Keratinocyte (primary cell): ENCODE results near the gene LY9. TPM values are rescaled to one million over a fixed set of nuclear protein-coding genes. Genes with fewer than 3 reads are reported as not detected.

Experiments
- DNase-seq: peaks from one replicate; pipeline ENCODE4 v3.0.0-alpha.2; 2011; ENCODE audit warnings: low read depth, missing footprints, low spot score
- FAIRE-seq: peaks from 2 replicates; lab custom pipeline; 2011; peaks lifted over from hg19 to GRCh38; lab: Jason Lieb, UNC
- H2AFZ ChIP-seq: 2 replicates; pipeline ENCODE4 v1.6.0; 2012; ENCODE audit warnings: low read length, control low read depth, inconsistent platforms; ENCODE audit not compliant: control insufficient read depth
- H3K27ac ChIP-seq: 2 replicates; pipeline ENCODE4 v1.5.1; 2011; ENCODE audit warnings: low read length; ENCODE audit not compliant: control insufficient read depth, insufficient read depth
- H3K27me3 ChIP-seq: 3 replicates; pipeline ENCODE4 v1.6.0; 2011; ENCODE audit warnings: low read length; ENCODE audit not compliant: control insufficient read depth, insufficient read depth; ENCODE audit errors: extremely low read depth
- H3K36me3 ChIP-seq, 2 experiments: 2 replicates in 1 of 2; 3 replicates in 1 of 2; pipeline ENCODE4 v1.5.1; 2011; ENCODE audit warnings: low read length in 2 of 2, mild to moderate bottlenecking in 1 of 2; ENCODE audit not compliant: control insufficient read depth in 2 of 2, insufficient read depth in 2 of 2; ENCODE audit errors: extremely low read depth in 1 of 2
- H3K4me1 ChIP-seq: 3 replicates; pipeline ENCODE4 v1.5.1; 2011; ENCODE audit warnings: low read length; ENCODE audit not compliant: control insufficient read depth, insufficient read depth; ENCODE audit errors: extremely low read depth
- H3K4me2 ChIP-seq: 3 replicates; pipeline ENCODE4 v1.6.0; 2011; ENCODE audit warnings: low read depth, low read length; ENCODE audit not compliant: control insufficient read depth, insufficient read depth; ENCODE audit errors: extremely low read depth
- H3K4me3 ChIP-seq, 3 experiments: fragments of 200-600 bp in 1 of 3; sonication (generic) in 1 of 3; 2 replicates in 2 of 3; 3 replicates in 1 of 3; pipeline ENCODE4 v1.5.1; 2011 to 2016; ENCODE audit warnings: low read length in 3 of 3, mild to moderate bottlenecking in 3 of 3, control low read depth in 2 of 3, inconsistent platforms in 1 of 3, low read depth in 1 of 3, mixed read lengths in 1 of 3, mixed run types in 1 of 3, moderate library complexity in 1 of 3; ENCODE audit not compliant: control insufficient read depth in 2 of 3, insufficient read depth in 2 of 3; ENCODE audit errors: extremely low read depth in 1 of 3
- H3K79me2 ChIP-seq: 2 replicates; pipeline ENCODE4 v1.6.0; 2012; ENCODE audit warnings: low read length; ENCODE audit not compliant: control insufficient read depth, insufficient read depth
- H3K9ac ChIP-seq: 3 replicates; pipeline ENCODE4 v1.6.0; 2011; ENCODE audit warnings: low read length; ENCODE audit not compliant: control insufficient read depth, insufficient read depth; ENCODE audit errors: extremely low read depth
- H3K9me1 ChIP-seq: 3 replicates; pipeline ENCODE4 v1.6.0; 2011; ENCODE audit warnings: low read length; ENCODE audit not compliant: control insufficient read depth, insufficient read depth; ENCODE audit errors: extremely low read depth
- H3K9me3 ChIP-seq: 2 replicates; pipeline ENCODE4 v1.5.1; 2012; ENCODE audit warnings: low read depth, low read length; ENCODE audit not compliant: control insufficient read depth
- H4K20me1 ChIP-seq: 3 replicates; pipeline ENCODE4 v1.6.0; 2011; ENCODE audit warnings: low read length; ENCODE audit not compliant: control insufficient read depth, insufficient read depth; ENCODE audit errors: extremely low read depth
- CTCF ChIP-seq, 3 experiments: IDR thresholded peaks in 1 of 3; conservative IDR thresholded peaks in 1 of 3; optimal IDR thresholded peaks in 1 of 3; 2 replicates in 2 of 3; 3 replicates in 1 of 3; pipeline versions ENCODE3 to v1.5.1; 2011; ENCODE audit warnings: low read length in 3 of 3, mild to moderate bottlenecking in 3 of 3, moderate library complexity in 2 of 3, control low read depth in 1 of 3, inconsistent platforms in 1 of 3; ENCODE audit not compliant: insufficient read depth in 2 of 3; ENCODE audit errors: extremely low read depth in 1 of 3
- EZH2 ChIP-seq: IDR thresholded peaks from one replicate; pipeline ENCODE4 v1.6.1; 2012; ENCODE audit warnings: inconsistent platforms, mild to moderate bottlenecking, low read length, moderate library complexity
- dilution Hi-C: fragments of 300-500 bp; cut with MboI; formaldehyde crosslinking; loops from one replicate; pipeline ENCODE4 v1.7.0; 2020; ENCODE audit warnings: low sequenced_read_pairs; ENCODE audit not compliant: extremely low pct_ligation_motif_present
- polyA plus RNA-seq, 5 experiments: library from polyadenylated mRNA; depleted of rRNA in 3 of 5; stranded (reverse) in 3 of 5; stranded (forward) in 1 of 5; unstranded in 1 of 5; fragments of >200 nt; gene quantifications; 1 replicate in 1 of 5; 2 replicates in 3 of 5; 3 replicates in 1 of 5; pipeline versions ENCODE4 v1.2.1 to v1.2.3, GENCODE V29; 2011 to 2012; ENCODE audit warnings: missing spikeins in 2 of 5, low read depth in 1 of 5, low replicate concordance in 1 of 5

Gene LY9
- polyA plus RNA-seq, 1 donor (not counting 4 experiments of a cell fraction or from before 2014, with no cell fraction given) = not detected

- H3K9ac ChIP-seq = no peak overlapping the region
- no peak for FAIRE-seq
- no peak overlapping the region for H3K4me3 ChIP-seq
- no peaks in the 10 kb centered on the region for H3K79me2 ChIP-seq
- no peak overlapping the region for H3K4me2 ChIP-seq
- no peak for DNase-seq
- no peaks in the 10 kb centered on the region for H3K9me1 ChIP-seq
- H3K27me3 ChIP-seq = no peaks in the 10 kb centered on the region
- H3K4me1 ChIP-seq = no peaks in the 10 kb centered on the region
- TF ChIP-seq CTCF (optimal IDR thresholded peaks at IDR 0.05 in 1 of 3, IDR thresholded peaks at IDR 0.05 in 1 of 3, conservative IDR thresholded peaks at IDR 0.05 in 1 of 3; ENCODE audit: extremely low read depth in 1 of 3, insufficient read depth in 2 of 3, low read length in 3 of 3) (no peak), EZH2 (no peak)
- no peak overlapping the region for H2AFZ ChIP-seq
- no peak overlapping the region for H3K27ac ChIP-seq
- dilution Hi-C loops = no loop called here
- H4K20me1 ChIP-seq = no peaks in the 10 kb centered on the region
- H3K36me3 ChIP-seq = no peaks in the 10 kb centered on the region
- no peaks in the 10 kb centered on the region for H3K9me3 ChIP-seq
Measured at GRCh38 chr1:160844447-160845232, 48.7 kb downstream of the LY9 start.

GRCh38 chr1:160846281-160846680, 50.3 kb downstream of the LY9 start:
- H2AFZ ChIP-seq = no peak overlapping the region
- no peak overlapping the region for H3K4me3 ChIP-seq
- no peak for FAIRE-seq
- no peaks in the 10 kb centered on the region for H3K9me1 ChIP-seq
- H3K9ac ChIP-seq = no peak overlapping the region
- dilution Hi-C loops = no loop called here
- H3K36me3 ChIP-seq = no peaks in the 10 kb centered on the region
- H3K27ac ChIP-seq = no peak overlapping the region
- no peaks in the 10 kb centered on the region for H3K9me3 ChIP-seq
- H4K20me1 ChIP-seq = no peaks in the 10 kb centered on the region
- no peaks in the 10 kb centered on the region for H3K4me1 ChIP-seq
- H3K27me3 ChIP-seq = no peaks in the 10 kb centered on the region
- no peak for DNase-seq
- H3K4me2 ChIP-seq = no peak overlapping the region
- H3K79me2 ChIP-seq = no peaks in the 10 kb centered on the region
- TF ChIP-seq CTCF (optimal IDR thresholded peaks at IDR 0.05 in 1 of 3, IDR thresholded peaks at IDR 0.05 in 1 of 3, conservative IDR thresholded peaks at IDR 0.05 in 1 of 3; ENCODE audit: extremely low read depth in 1 of 3, insufficient read depth in 2 of 3, low read length in 3 of 3) (no peak), EZH2 (no peak)
